ENCODE results near the gene CCND3. TPM values are rescaled to one million over a fixed set of nuclear protein-coding genes. Genes with fewer than 3 reads are reported as not detected.
A peak's percentile ranks its signal among the peaks of the same experiment; 100 is the strongest.

CCND3 gene
- total RNA-seq, 4 donors from 2014 or later = 49.2 to 267 (median 60.1) TPM

DNA sequence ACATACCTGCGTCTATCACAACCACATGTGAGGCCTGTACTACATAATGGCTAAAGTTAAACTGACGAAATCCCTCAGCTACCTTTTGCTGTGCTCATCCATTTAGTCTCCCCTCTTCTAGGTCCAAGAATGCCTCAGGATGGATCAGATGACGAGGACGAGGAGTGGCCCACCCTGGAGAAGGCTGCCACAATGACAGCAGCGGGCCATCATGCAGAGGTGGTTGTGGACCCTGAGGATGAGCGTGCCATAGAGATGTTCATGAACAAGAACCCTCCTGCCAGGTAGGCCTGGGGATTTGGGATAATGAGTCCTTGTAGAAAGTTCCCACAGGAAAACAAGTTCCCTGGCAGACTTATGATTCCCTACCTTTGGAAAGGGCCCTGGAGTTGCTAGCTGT lies 14.4 kb downstream of the CCND3 start:
- Histone ChIP-seq H3K36me3 (peaks cover 0 to 52% (median 0%) of the 10 kb centered on the region in 3 donors), H3K4me1 (peaks cover 0 to 12% (median 3%) of the 10 kb centered on the region in 4 donors), H3K27ac (no peak overlapping the region), H3K27me3 (no peaks in the 10 kb centered on the region), H3K9me3 (no peaks in the 10 kb centered on the region), H3K4me3 (no peak overlapping the region)
- no peak for DNase-seq
- TF ChIP-seq, protein P1, sequence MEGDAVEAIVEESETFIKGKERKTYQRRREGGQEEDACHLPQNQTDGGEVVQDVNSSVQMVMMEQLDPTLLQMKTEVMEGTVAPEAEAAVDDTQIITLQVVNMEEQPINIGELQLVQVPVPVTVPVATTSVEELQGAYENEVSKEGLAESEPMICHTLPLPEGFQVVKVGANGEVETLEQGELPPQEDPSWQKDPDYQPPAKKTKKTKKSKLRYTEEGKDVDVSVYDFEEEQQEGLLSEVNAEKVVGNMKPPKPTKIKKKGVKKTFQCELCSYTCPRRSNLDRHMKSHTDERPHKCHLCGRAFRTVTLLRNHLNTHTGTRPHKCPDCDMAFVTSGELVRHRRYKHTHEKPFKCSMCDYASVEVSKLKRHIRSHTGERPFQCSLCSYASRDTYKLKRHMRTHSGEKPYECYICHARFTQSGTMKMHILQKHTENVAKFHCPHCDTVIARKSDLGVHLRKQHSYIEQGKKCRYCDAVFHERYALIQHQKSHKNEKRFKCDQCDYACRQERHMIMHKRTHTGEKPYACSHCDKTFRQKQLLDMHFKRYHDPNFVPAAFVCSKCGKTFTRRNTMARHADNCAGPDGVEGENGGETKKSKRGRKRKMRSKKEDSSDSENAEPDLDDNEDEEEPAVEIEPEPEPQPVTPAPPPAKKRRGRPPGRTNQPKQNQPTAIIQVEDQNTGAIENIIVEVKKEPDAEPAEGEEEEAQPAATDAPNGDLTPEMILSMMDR (IDR thresholded peaks at IDR 0.05) = no peak
- no peak for TF ChIP-seq POLR2A (IDR thresholded peaks at IDR 0.05)

- H3K4me3 ChIP-seq = peak overlapping the region; percentile 65 to 88 (median 82)
- peaks cover 0 to 2% (median 0%) of the 10 kb centered on the region in 3 donors for H3K36me3 ChIP-seq
- H3K27ac ChIP-seq = peak overlapping the region in 1 of 4 donors; percentile 94
- no peak for DNase-seq
- H3K9me3 ChIP-seq = no peaks in the 10 kb centered on the region
- H3K4me1 ChIP-seq = peaks cover 0 to 26% (median 4%) of the 10 kb centered on the region in 4 donors
- no peaks in the 10 kb centered on the region for H3K27me3 ChIP-seq
- no peak for TF ChIP-seq POLR2A (IDR thresholded peaks at IDR 0.05)
- TF ChIP-seq, protein P1 (IDR thresholded peaks at IDR 0.05) = no peak
Measured at GRCh38 chr6:41922154-41922553, 19.5 kb downstream of the CCND3 start.

- DNase-seq = no peak
- H3K4me1 ChIP-seq = peaks cover 0 to 26% (median 4%) of the 10 kb centered on the region in 4 donors
Measured at GRCh38 chr6:41921712-41921998, 20.0 kb downstream of the CCND3 start.

DNA sequence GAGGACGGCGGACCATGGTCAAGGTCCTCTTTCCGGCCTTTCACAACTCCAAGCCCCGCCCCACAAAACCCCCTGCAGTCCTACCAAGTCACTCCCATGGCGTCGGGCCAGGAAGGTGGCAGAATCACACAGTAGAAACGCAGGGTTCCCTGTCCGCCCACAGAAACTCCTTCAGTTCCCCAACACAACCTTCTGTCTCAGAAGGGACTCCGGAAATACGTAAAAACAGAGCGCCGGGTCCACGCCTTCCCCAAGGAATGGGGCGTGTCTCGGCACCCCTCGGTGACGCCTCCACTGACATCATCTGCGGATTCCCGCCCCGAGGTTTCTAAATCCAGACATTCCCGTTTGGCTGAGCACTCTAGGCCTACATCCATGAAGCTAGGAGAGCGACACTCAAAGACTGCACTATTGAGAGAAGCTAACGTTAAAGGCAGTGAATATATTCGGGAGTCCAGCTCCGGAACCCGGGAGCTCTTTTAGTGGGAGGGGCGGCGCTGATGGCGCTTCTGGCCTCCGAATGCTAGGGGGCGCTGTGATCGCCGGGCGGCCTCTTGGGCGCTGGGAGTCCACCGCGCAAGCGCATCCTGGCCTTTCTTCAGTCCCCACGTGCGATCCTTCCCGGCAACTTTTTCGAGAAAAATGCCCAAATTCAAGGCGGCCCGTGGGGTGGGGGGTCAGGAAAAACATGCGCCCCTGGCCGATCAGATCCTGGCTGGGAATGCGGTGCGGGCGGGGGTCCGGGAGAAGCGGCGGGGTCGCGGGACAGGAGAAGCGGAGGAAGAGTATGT lies 20.5 kb downstream of the CCND3 start, which contains the start of the genes BYSL and MED20:
Gene BYSL (plus strand): TSS at position 579 of the 791 bp plus-strand sequence. CDS start 64 bp downstream, at position 643.
Gene MED20 (minus strand): TSS at position 219 of the 791 bp plus-strand sequence. CDS start 121 bp downstream, at position 98.
- Histone ChIP-seq H3K4me3 (peak within 1 kb of the TSS; percentile 65 to 88 (median 82)), H3K27ac (peak within 1 kb of the TSS; percentile 91 to 99 (median 96)), H3K36me3 (peaks cover 0 to 7% (median 0%) of the 10 kb centered on the region in 3 donors), H3K4me1 (peaks cover 0 to 26% (median 4%) of the 10 kb centered on the region in 4 donors), H3K27me3 (no peaks in the 10 kb centered on the region), H3K9me3 (no peaks in the 10 kb centered on the region)
- TF ChIP-seq, protein P1 (IDR thresholded peaks at IDR 0.05) = peak; percentile 95 to 99 (median 98)
- peak; percentile 80 to 81 for TF ChIP-seq POLR2A (IDR thresholded peaks at IDR 0.05)
- peak; percentile 95 to 97 (median 95) for DNase-seq

More at GRCh38 chr6:41921712-41921998, 20.0 kb downstream of the CCND3 start:
- peak overlapping the region; percentile 91 to 99 (median 96) for H3K27ac ChIP-seq
- peaks cover 0 to 3% (median 0%) of the 10 kb centered on the region in 3 donors for H3K36me3 ChIP-seq
- TF ChIP-seq, protein P1 (IDR thresholded peaks at IDR 0.05) = no peak
- no peak for TF ChIP-seq POLR2A (IDR thresholded peaks at IDR 0.05)
- H3K9me3 ChIP-seq = no peaks in the 10 kb centered on the region
- peak overlapping the region; percentile 65 to 88 (median 82) for H3K4me3 ChIP-seq
- H3K27me3 ChIP-seq = no peaks in the 10 kb centered on the region

DNA sequence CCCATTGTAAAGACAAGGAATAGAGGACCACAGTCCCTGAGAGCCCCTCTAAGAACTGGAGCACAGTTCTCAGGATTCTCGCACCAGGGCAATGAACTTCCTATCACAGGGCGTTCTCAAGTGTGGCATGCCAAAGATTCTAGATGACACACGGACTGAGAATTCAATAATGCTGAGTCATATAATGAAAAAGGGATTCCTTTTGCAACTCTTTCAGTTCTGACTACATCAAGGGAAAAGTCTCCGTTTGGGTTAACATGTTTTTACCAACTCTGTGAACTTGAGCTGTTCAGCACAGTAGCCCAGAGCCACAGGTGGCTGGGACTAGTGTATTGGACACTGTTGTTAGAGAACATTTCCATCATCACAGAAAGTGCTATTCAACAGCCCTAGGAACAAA lies 24.1 kb downstream of the CCND3 start:
- peaks cover 0 to 17% (median 4%) of the 10 kb centered on the region in 4 donors for H3K4me1 ChIP-seq
- no peak for TF ChIP-seq POLR2A (IDR thresholded peaks at IDR 0.05)
- TF ChIP-seq, protein P1 (IDR thresholded peaks at IDR 0.05) = no peak
- H3K9me3 ChIP-seq = no peaks in the 10 kb centered on the region
- H3K27me3 ChIP-seq = no peaks in the 10 kb centered on the region
- no peak for DNase-seq
- peaks cover 0 to 43% (median 0%) of the 10 kb centered on the region in 3 donors for H3K36me3 ChIP-seq
- no peak overlapping the region for H3K4me3 ChIP-seq
- no peak overlapping the region for H3K27ac ChIP-seq
